Loucy (cell line): ENCODE measurements around the gene TAF1B.

Experiments used
- EZH2phosphoT487 ChIP-seq: fragments of 200-600 bp; IDR thresholded peaks from 2 replicates; pipeline ENCODE4 v1.6.1; 2018; ENCODE audit warnings: antibody characterized with exemption, mild to moderate bottlenecking, moderate library complexity, borderline replicate concordance
- TF ChIP-seq, protein P1 (sequence below): fragments of 200-600 bp; sonication (generic); conservative IDR thresholded peaks from 2 replicates; pipeline ENCODE4 v1.5.1; 2014; ENCODE audit warnings: mild to moderate bottlenecking, antibody characterized with exemption, low read length

- TF ChIP-seq, protein P1, sequence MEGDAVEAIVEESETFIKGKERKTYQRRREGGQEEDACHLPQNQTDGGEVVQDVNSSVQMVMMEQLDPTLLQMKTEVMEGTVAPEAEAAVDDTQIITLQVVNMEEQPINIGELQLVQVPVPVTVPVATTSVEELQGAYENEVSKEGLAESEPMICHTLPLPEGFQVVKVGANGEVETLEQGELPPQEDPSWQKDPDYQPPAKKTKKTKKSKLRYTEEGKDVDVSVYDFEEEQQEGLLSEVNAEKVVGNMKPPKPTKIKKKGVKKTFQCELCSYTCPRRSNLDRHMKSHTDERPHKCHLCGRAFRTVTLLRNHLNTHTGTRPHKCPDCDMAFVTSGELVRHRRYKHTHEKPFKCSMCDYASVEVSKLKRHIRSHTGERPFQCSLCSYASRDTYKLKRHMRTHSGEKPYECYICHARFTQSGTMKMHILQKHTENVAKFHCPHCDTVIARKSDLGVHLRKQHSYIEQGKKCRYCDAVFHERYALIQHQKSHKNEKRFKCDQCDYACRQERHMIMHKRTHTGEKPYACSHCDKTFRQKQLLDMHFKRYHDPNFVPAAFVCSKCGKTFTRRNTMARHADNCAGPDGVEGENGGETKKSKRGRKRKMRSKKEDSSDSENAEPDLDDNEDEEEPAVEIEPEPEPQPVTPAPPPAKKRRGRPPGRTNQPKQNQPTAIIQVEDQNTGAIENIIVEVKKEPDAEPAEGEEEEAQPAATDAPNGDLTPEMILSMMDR = no peak
- no peak for TF ChIP-seq EZH2phosphoT487
These were observed 132.7 kb downstream of the TAF1B start for GRCh38 chr2:9975805-9976447.
